ENCODE results near the gene SLC26A5.

- TF ChIP-seq CTCF (IDR thresholded peaks at IDR 0.05) (no peak), POLR2A (IDR thresholded peaks at IDR 0.05) (no peak)
These were observed 76.6 kb downstream of the SLC26A5 start for GRCh38 chr7:103369432-103369831.

Data from sigmoid colon (tissue), 3 donors.